ENCODE measurements around the gene OR4C3.
"Not testable (repeated sequence)": the region's sequence is repeated elsewhere in the genome, so short reads cannot be mapped to it uniquely, and the experiment has no call there.

OR4C3 gene

DNA sequence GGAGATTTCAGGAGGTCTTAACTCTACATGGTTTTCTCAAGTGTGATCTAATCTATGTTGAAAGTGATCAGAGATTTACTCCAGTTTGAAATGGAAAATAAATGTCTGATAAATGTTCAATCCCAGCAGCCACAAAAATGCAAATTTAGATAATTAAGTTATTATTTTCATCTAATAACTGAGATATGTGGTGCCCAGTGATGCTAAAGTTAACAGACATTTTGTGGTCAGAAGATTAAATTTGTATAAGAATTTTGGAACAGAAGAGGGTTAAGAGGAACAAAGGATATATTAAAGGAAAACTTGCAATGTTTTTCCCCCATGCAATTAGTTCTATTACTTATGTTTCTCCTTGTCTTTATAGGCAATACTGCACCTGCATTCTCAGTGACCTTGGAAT lies at the start of gene OR4C3:
OR4C3 (plus strand) TSS at position 301 of the 400 bp plus-strand sequence. CDS start 102 bp downstream, outside the sequence.
- not testable (repeated sequence) for DNase-seq

GRCh38 chr11:48305923-48306322 lies 18.8 kb upstream of the OR4C3 start, which contains the start of gene OR4S1:
TSS of gene OR4S1 (plus strand) at chr11:48306223. CDS start at chr11:48306223, 0 bp downstream.
- DNase-seq = no peak

DNA sequence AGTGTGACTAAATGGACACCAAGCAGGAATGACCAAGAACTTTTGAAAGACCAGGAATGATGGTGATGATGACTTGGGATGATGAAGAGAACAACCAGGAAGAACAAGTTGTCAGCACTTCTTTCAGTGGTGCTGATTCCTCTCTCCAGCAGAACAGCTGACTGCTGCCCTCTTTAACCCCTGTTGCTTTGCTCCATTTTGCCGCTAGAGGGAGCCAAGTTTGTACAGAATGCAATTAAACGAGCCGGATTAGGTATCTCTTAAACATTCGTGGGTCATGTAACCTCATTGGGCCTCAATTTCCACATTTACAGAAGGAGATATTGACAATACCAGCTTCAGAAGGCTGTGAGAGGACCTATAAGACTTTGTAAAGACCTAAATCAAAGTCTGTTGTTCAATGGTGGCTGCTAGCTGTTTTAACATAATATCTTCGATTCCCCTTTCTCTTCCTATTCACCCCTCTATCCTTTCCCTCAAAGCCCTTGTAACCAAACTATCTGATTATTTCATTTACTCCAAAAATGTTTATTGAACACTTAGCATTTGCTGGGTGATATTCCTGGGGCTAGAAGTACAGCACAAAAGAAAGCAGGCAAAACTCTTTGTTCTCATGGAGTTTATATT lies 16.8 kb upstream of the OR4C3 start:
- peak; percentile 30 for DNase-seq

GRCh38 chr11:48313590-48313989 lies 11.1 kb upstream of the OR4C3 start:
- DNase-seq = not testable (repeated sequence)

- DNase-seq = not testable (repeated sequence)
Observed at GRCh38 chr11:48319813-48320212, 4.9 kb upstream of the OR4C3 start.

DNA sequence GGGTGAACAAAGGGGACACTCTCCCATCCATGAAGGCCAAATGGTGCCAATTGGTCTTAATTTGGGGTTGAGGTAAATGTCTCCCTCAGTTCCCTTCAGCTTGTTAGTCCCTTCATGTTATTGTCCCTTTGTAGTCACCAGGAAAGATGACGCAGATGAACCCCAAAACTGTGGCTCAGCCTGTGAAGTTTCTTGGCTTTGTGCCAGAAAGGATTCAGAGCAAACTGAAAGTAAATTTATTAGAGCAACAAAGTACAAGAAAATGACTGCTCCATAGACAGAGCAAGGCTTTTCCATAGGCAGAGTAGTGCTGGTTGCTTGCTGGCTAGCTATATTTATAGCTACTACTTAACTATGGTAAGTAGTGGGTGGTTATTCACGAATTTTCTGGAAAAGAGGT lies 16.7 kb downstream of the OR4C3 start:
- DNase-seq = no peak

DNA sequence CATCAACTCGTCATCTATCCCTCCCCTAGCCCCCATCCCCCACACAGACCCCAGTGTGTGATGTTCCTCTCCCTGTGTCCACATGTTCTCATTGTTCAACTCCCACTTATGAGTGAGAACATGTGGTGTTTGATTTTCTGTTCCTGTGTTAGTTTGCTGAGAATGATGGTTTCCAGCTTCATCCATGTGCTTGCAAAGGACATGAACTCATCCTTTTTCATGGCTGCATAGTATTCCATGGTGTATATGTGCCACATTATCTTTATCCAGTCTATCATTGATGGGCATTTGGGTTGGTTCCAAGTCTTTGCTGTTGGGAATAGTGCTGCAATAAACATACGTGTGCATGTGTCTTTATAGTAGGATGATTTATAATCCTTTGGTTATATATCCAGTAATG lies 17.8 kb downstream of the OR4C3 start:
- DNase-seq = not testable (repeated sequence)

DNA sequence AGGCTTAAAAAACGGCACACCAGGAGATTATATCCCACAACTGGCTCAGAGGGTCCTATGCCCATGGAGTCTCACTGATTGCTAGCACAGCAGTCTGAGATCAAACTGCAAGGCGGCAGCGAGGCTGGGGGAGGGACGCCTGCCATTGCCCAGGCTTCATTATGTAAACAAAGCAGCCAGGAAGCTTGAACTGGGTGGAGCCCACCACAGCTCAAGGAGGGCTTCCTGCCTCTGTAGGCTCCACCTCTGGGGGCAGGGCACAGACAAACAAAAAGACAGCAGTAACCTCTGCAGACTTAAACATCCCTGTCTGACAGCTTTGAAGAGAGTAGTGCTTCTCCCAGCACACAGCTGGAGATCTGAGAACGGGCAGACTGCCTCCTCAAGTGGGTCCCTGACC lies 21.6 kb downstream of the OR4C3 start:
- not testable (repeated sequence) for DNase-seq

GRCh38 chr11:48354013-48354412 lies 29.3 kb downstream of the OR4C3 start:
- no peak for DNase-seq

DNA sequence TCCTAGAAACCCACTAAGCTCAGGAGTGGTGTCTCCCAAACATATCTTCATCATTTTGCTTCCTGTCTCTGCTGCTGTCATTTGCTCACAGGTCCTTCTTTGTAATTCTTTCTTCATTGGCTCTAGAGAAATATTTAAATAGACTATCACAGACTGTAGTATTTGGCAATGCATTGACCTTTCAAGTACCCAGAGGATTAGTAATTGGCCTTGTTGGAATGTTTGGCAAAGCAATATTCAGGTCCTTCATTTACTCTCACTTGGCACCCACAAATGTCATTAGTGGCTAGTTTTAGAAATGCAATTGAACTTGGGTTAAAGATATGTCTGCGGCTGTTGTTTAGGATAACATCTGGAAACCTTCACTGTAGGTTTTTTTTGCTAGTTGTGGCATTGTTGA lies 30.0 kb downstream of the OR4C3 start:
- no peak for DNase-seq

DNA sequence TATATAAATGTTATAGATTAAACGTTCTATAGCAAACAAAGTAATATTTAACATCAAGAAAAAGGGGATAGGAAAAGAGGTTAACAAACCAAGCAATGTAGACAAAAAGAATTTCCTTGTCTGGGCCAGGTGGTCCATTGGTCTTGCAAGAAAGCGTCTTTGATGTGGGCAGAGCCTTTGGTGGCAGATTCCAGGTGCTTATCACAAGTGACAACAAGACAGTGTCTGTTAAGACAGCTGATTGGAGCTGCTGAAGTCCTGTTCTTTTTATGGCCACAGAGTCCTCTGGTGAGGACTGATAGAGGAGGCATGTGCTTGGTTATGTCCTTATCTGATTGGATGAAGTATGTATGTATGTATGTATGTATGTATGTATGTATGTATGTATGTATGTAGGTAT lies 36.6 kb downstream of the OR4C3 start:
- DNase-seq = not testable (repeated sequence)

- DNase-seq = no peak
Observed at GRCh38 chr11:48366365-48366764, 41.6 kb downstream of the OR4C3 start, which contains the start of gene OR4C5. TSS of gene OR4C5 (minus strand) at chr11:48366465. CDS start at chr11:48366465, 0 bp downstream.

Measured in NCI-H2029 treated with DMSO at 0.1 percent for 48 hours (cell line).